Uterus (tissue), 2 donors: ENCODE data around the gene NSMCE3.

Experiments
- CTCF ChIP-seq, 4 experiments: fragments of 200-600 bp in 2 of 4; fragments of 450-650 bp in 2 of 4; sonication (generic) in 2 of 4; IDR thresholded peaks; one replicate each; pipeline ENCODE4 v1.5.1; 2016 to 2019; ENCODE audit warnings: antibody characterized with exemption in 4 of 4, mild to moderate bottlenecking in 2 of 4, moderate library complexity in 1 of 4
- POLR2A ChIP-seq, 2 donors: fragments of 450-650 bp; IDR thresholded peaks; one replicate each; pipeline ENCODE4 v1.6.1; 2016; ENCODE audit warnings: antibody characterized with exemption in 2 of 2, mild to moderate bottlenecking in 1 of 2, moderate library complexity in 1 of 2

DNA sequence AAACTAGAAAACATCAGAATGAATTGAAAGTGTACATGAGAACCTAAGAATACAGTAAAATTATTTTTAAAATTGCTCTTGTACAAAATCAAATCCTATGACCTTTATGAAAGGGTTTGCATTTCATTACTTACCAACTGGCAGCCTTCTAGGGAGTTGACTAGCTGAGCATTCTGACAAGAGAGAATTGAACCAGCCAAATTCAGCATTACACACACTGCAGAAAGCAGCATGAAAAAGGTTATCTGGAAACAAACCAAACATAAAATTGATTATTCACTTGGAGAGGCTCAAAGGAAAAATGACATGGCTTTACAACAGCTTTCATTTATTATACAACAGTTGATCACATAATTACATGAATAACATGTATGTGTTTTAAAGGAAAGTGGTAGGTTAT lies 17.4 kb downstream of the NSMCE3 start:
- TF ChIP-seq CTCF (IDR thresholded peaks at IDR 0.05), result no peak
- no peak for TF ChIP-seq POLR2A (IDR thresholded peaks at IDR 0.05)
